Right hindlimb (tissue), 1 donor: ENCODE measurements around the gene KAZN.

Experiments
- DNase-seq: peaks from one replicate; pipeline ENCODE4 v3.0.0-alpha.2; 2018

The KAZN gene

DNA sequence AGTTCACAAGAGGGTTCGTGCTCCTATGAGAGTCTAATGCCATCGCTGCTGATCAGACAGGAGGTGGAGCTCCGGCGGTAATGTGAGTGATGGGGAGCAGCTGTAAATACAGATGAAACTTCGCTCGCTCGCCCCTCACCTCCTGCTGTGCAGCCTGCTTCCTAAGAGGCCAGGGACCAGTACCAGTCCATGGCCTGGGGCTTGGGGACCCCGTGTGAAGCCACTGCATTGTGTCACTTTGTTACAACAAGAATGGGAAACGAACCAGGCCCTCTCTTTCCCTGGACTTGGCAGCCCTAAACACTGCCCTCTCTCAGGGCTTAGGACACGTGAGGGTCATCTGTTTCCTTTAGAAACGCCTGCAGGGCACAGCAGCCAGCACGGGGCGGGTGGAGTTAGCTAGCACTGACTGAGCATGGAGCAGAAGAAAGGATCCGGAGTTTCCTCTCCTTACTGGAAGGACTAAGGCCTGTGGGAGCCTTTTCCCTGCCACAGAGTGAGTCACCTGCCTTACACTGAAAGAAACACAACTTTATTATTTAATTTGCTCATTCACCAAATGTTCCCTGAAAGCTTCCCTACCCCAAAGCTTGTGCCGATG is 369.9 kb downstream of the KAZN start:
- peak; percentile 69 for DNase-seq

DNA sequence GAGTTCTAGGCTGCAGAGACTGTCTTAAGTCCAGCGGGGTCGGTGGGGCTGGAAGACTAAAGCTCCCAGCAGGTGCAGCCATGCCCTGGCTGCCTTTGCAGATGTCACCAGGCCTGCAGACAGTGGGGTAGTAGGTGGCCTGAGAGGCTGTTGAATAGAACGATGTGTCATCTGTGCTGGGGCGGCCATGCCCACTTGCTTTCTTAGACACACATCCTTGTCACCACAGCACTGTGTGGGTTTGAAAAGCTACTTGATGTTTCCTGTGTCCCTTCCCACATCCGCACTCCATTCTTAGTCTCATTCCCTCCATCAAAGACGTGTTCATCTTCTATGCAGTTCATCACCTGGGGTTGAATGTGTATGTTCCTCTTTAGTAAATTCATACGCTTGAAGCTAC is 370.5 kb downstream of the KAZN start:
- DNase-seq = no peak

DNA sequence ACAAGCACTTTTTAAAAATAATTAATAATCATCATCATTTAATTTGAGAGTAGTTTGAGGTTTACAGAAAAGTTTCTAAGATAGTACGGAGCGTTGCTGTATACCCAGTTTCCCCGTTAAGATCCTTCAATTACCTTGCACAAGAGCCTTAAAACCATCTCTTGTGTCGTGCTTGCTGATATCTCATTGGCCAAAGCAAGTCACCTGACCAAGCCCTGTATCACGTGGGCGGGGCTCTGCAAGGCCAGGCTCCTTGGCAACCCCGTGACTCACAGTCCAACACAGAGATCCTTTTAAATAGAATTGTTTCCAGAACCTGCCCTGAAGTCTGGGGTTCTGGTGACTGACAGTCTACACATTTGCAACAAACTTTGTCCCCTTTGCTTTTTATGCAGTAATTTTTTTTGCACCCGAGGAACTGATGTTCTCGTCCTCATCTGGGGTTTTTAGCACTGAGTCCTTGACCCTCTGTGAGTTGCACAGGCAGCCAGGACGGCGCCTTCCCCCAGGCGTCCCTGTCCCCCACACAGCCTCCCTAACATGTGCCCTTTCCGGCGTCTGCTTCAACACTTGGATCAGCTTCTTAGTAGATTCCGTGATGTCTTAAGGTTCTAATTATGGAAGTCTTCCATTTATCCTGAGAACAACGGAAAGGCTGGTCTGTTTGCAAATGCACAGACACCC is 371.8 kb downstream of the KAZN start:
- DNase-seq = no peak

DNA sequence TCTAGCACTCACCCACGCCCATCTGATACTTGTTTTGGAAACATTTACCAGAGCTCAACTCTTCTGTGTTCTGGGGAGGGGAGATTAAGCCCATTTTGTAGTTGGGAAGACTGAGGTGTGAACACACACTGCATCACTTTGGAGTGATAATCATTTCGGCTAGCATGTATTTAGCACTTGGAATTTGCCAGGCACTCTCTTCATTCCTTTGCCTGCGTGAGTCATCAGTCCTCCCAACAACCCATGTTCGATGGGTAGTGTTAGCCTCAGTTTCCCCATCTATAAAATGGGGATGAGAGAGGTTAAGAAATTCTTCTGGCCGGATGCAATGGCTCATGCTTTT is 372.3 kb downstream of the KAZN start:
- DNase-seq = no peak

DNA sequence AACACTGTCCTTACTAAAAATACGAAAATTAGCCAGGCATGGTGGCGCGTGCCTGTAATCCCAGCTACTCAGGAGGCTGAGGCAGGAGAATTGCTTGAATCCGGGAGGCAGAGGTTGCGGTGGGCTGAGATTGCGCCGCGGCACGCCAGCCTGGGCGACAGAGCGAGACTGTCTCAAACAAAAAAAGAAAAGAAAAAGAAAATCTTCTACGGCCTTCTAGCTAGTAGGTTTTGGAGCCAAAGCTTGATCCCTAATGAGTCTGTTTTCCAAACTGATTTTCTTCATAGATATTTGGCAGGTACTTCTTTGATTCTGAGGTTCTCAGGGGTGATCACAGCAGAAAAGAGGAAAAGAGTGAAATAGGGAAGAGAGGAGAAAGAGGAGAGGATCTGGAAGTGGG is 372.7 kb downstream of the KAZN start:
- no peak for DNase-seq

DNA sequence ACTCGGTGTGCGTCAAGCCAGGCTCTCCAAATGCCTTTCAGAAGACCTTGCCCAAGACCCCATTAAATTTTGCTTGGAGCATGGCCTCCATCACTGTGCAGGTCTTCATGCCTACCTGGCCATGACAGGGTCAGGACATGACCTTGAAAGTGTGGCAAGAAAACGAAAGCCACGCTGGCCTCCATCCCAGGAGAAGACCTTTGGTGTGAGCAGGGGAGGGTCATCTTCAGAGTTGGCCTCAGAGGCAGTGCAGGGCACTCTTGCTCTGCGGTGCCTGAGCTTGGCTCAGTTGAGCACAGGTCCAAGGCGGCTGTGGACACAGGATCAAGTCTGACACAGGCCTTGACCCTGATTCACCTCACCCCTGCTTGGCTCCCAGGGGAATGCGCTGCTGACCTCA is 373.6 kb downstream of the KAZN start:
- no peak for DNase-seq

DNA sequence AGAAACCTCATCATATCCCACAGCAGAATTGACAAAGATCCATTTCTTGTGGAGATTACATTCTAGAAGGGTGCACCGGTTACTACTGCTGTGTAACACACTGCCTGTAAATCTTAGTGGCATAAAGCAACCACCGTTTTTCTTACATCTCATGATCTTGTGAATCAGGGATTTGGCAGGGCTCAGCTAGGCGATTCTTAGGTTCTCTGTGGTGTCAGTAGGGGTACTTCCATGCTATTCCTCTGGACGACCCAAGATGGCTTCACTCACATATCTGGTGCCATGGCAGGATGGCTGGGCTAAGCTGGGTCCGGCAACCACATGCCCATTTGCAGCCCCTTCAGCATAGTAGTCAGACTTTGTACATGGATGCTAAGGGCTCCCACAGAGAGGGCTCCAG is 375.3 kb downstream of the KAZN start:
- no peak for DNase-seq

DNA sequence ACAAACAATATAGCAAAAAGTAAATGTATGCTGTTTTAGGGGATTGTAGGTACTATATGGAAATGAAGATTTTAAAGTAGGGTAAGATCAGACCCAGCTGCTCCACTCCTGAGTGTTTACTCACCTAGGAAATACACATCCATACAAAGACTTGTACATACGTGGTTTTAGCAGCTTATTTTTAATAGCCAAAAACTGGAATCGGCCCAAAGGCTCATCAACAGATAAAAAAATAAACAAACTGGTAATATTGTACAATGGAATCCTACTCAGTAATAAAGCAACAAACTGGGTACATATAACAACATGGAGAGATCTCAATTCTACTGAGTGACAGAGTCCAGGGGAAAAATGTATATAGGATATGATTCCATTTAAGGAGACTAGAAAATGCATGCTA is 375.9 kb downstream of the KAZN start:
- DNase-seq = no peak

DNA sequence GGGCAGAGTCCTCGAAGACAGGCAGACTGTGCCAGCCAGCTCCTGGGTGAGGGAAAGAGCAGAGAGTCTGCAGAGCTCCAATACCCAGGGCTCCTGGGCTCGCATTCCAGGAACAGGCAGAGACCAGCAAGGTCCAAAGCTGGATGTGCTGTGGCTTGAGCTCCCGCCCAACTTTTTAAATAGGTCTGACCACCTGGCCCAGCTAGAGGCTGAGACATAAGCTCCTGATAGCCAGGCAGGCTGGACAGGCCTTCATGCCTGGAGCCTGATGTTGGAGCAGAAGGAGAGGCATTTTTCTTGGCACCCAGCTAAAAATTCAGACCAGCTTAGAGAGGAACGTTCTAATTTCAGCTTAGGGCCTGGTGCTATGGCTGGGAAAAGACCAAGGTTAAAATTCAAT is 376.6 kb downstream of the KAZN start:
- DNase-seq = no peak

DNA sequence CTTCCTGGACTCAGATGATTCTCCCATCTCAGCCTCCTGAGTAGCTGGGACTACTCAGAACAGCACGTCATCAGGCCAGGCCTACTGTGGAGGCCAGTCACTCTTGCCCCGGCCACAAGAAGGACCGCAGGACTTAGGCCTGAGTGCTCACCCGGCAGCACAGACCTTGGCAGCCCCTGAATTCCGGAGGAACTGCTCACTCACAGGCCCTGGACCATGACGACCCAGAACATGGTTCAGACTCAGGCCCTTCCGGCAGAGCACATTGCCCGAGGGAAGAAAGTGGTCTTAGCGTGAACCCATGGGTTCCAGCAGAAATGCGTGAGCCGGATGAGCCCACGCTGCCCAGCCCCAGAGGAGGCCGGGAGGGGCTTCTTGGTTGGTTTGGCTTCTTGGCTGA is 377.8 kb downstream of the KAZN start:
- no peak for DNase-seq

DNA sequence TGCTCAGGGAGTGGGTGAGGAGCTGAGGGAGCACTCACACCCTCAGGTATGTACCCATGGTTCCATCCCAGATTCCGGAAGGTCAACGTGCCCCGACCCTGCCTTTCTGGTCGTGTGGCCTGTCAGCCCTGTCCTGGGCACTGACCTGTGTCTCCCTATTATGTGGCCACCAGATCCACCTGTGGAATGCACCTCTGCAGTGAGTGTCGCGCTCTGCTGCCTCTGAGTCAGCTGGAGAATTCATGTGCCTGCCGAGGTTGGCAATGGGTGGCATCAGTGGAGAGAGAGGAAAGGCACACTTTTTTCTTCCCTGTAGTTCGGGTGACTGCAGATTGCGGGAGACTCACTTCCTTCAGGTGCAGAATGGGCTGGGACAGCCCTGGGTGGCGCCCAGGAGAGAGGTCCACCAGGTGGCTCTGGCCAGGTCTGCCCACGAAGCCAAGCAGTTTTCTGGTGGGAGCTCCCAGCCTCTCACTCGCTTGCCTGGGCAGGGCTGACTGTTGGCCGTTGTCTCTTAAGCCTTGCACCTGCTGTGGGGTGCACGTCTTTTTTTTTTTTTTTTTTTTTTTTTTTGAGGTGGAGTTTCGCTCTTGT is 378.9 kb downstream of the KAZN start:
- DNase-seq = no peak

DNA sequence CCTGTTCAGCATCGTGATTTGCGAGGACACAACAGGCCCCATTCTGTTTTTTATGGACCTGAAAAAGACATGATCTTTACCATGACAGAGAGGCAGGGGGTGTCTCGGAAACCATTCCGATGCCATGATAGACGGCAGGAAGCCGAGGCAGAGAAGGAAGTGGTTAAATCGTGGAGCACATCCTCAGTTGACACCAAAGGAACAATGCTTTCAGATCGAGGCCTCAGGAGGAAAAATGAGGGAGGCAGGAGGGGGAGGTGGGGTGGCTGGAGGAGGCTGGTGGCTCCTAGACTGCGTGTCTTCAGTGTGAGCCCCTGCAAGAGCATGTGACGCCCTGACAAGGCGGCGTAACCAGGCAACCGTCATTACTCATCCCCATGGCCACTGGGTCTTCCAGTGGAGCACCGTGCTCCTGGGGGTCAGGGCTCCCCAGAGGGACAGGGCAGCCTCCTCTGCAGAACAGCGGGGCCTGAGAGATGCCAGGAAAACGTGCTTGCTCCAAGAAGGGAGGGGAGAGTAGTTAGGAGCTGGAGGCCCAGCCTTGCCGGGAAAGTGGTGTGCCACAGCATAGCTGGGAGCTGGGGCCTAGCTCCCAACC is 382.2 kb downstream of the KAZN start:
- DNase-seq = no peak

DNA sequence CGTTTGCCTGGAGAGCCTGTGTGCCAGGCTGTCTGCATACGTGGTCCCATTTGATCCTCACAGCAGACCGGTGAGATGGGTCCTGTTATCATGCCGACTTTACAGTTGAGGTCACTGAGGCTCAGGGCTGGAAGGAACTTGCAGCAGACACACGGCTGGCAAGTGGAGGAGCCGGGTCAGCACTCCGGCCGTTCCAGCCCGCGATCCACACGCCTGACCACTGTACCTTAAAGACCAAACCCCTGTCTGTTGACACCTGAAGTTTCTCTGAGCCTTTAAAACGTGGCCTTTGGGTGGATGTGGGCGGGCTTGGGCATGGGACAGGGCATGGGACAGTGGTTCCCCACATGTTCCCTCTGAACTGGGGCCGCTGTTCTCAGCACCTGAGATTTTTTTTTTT is 383.5 kb downstream of the KAZN start:
- no peak for DNase-seq

DNA sequence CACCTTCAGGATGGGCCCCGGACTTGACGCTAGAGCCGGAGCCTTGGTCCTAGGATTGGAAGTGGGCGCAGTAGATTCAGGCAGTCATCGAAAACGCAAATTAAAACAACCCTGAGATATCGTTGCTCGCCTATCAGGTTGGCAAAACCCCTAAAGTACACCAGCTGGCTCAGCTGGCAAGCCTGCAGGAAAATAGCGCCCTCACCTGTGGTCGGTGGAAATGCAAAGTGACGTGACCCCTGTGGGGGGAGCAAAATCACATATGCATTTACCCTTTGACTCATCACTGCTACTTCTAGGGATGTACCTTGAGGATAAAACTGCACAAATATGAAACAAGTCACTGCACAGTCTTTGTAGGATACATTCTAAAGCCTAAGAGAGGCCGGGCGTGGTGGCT is 384.8 kb downstream of the KAZN start:
- DNase-seq = no peak

DNA sequence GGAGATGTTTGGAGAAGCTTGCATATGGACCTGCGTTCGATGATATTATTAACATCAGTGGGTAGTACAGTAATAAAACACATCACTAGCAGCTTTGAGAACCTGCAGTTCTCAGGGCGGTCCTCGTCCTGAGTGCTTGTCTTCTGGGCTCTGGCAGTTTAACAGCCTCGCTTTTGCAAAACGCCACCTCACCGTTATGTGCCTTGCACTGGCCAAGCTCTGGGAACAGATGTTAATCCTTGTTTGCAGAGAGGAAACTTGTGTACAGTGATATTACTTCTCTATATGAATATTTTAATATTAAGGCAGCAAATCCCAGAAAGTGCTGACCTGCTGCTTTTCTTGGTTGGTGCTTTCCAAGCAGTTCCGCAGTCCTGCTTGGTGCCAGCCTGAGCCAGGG is 387.7 kb downstream of the KAZN start:
- DNase-seq = no peak

DNA sequence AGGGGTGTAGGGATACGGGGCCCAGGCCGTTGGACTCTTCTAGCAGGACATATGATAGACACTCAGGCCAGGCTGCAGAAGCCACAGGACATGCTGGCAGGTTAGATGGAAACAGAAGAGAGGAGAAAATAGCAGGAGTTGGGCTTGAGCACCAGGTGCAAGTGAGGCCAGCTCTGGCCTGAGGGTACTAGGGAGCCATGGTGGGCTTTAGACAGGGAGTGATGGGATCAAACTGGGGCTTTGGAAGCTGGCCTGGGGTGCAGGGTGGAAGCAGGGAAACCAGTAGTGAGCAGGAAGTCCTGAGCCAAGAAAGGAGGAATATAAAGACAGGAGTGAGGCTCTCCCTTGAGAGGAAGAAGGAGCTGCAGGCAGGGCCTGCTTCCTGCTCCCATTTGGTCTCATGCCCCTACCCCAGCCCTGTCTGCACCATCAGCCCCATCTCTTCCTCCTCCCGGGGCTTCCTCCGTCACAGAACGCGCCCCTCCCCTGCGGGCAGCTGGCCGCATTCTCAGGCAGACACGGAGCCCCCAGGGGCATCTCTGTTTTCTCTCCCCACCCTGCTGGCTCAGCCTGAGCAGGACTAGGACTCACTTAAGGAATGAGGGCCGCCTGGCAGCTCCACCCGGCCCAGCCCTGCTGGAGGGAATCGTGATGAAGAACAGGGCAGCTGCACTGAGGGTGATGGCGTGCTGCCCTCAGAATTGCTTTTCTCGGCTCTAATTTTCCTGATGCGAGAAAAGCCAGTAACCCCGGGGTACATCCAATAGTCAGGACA is 389.5 kb downstream of the KAZN start:
- DNase-seq = peak; percentile 88

DNA sequence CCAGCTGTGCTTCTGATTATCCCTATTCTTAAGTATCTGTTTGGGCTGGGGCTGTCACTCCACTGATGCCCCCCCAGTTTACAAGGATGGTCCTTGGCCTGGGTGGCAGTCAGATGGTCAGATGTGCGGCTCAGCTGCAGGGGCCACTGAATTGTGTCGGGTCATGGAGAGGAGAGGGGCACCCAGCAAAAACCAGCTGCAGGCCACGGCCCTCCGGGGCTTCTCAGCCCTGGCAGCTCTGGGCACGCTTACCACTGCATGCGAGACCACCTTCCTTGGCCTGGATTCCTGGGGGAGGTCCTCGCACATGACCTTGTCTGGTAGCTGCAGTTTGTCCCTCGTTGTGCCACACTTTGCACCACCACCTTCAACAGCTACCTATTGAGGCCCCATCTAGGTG is 390.2 kb downstream of the KAZN start:
- no peak for DNase-seq

DNA sequence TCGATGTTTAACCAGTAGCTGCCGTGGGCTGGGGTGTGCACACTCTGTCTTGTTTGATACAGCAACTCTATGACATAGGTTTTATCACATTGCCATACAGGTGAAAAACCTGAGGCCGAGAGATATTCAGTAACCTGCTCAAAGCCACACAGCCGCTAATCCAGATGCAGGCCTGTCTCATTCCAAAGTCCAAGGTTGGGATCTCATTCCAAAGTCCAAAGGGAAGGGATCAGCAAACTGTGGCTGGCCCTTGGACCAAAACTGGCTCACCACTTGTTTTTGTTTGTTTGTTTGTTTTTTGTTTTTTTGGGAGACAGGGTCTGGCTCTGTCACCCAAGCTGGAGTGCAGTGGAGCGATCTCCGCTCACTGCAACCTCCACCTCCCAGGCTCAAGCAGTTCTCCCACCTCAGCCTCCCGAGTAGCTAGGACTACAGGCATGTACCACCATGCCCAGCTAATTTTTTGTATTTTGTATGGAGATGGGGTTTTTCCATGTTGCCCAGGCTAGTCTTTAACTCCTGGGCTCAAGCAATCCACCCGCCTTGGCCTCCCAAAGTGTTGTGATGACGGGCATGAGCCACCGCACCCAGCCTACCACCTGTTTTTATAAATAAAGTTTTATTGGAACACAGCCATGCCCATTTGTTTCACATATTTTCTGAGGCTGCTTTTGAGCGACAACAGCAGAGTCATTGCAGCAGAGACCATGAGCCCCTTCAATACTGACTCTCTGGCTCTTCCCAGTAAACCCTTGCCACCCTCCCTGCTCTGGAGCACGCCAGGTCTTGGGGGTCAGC is 391.6 kb downstream of the KAZN start:
- no peak for DNase-seq

DNA sequence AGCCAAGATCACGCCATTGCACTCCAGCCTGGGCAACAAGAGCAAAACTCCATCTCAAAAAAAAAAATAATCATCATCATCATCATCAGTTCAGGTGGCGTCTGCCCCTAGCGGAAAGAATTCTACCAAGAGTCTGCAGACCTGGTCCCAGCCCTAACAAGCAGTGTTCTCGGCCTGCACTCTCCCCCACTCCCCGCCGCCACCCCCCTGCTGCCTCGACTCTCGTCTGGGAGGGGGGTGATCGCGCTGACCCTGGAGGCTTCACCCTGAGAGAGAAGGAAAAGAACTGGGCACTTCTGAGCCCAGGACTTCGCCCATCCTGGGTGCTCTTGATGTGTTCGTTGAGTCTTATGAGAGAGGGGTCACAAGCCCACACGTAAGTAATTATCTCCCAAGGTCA is 394.9 kb downstream of the KAZN start:
- DNase-seq = no peak

DNA sequence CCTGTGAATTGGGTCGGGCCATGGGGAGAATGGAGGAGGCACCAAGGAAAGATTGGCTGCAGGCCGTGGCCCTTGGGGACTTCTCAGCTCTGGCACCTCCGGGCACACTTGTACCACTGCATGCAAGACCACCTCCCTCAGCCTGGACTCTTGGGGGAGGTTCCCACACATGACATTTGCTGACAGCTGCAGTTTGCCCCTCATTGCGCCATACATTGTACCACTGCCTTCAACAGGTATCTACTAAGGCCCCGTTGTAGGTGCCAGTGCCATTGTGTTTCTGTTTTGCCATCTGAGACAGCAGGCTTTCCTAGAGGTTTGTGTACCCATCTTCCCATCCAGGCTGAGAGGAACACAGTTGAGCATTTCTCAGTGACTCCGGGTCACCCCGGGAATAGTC is 395.7 kb downstream of the KAZN start:
- no peak for DNase-seq

DNA sequence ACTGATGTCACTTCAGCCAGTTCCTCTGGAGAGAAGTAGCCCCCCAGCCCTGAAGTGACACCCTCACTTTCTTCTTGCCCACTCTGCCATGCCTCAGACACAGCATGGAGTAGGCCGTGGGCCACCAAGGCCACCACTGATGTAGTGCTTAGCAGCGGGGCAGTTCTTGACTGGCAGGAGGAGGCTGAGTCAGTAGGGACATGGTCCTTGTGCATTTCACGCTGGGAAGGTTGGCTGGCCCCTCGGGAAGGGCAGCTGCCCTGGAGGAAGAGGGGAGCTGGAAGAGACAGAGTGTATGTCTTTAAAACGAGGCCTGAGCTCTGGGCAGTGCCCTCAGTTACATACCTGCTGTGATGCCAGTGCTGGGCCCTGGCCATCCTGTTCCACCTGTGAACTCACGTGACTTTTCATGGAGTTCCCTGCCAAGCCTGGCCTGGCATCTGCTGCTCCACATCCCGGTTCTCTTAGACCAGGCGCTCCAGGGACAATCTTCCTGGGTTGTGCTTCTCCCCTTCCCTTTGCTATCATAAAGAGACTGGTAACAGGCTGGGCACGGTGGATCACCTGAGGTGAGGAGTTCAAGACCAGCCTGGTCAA is 396.5 kb downstream of the KAZN start:
- no peak for DNase-seq
